ENCODE measurements around the gene DSCAML1. TPM values are rescaled to one million over a fixed set of nuclear protein-coding genes. Genes with fewer than 3 reads are reported as not detected.
"Not testable (repeated sequence)": the region's sequence is repeated elsewhere in the genome, so short reads cannot be mapped to it uniquely, and the experiment has no call there.

The DSCAML1 gene
- total RNA-seq, 1 donor from 2014 or later, result 0.02 TPM

DNA sequence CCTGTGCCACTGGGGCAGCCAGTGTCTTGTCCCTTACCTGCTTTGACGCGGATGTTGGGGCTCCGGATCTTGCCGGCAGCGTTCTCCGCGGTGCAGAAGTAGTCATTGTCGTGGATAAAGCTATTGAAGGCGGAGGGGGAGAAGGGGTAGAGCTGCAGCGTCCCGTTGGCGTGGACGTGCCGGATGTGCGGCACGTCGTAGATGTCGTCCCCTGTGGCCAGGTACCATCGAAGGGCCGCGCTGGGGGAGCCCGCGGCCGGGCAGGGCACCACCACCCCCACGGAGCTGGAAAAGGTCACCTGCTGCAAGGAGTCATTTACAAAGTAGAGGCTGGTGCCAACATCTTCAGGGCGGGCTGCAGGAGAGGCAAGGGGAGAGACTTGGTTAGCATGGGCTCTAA, 16.6 kb downstream of the DSCAML1 start:
- peaks cover 15% of the 10 kb centered on the region for H3K27me3 Mint-ChIP-seq
- H3K36me3 Mint-ChIP-seq (ENCODE audit: low read depth), result no peaks in the 10 kb centered on the region
- H3K4me3 Mint-ChIP-seq, result no peak overlapping the region
- no peaks in the 10 kb centered on the region for H3K9me3 Mint-ChIP-seq
- no peaks in the 10 kb centered on the region for H3K4me1 Mint-ChIP-seq
- DNase-seq, result no peak
- H3K27ac Mint-ChIP-seq, result no peak overlapping the region
- intact Hi-C loops (cut with micrococcal nuclease), result no loop called here

- Mint-ChIP-seq H3K9me3 (no peaks in the 10 kb centered on the region), H3K27me3 (peaks cover 4% of the 10 kb centered on the region), H3K4me1 (no peaks in the 10 kb centered on the region), H3K36me3 (ENCODE audit: low read depth) (no peaks in the 10 kb centered on the region), H3K27ac (no peak overlapping the region), H3K4me3 (no peak overlapping the region)
- no peak for DNase-seq
- intact Hi-C loops (cut with micrococcal nuclease), result no loop called here
Observed at GRCh38 chr11:117774553-117774952, 22.5 kb downstream of the DSCAML1 start.

- Mint-ChIP-seq H3K27ac (no peak overlapping the region), H3K36me3 (ENCODE audit: low read depth) (no peaks in the 10 kb centered on the region), H3K27me3 (peaks cover 1% of the 10 kb centered on the region), H3K4me3 (no peak overlapping the region), H3K9me3 (no peaks in the 10 kb centered on the region), H3K4me1 (no peaks in the 10 kb centered on the region)
- DNase-seq, result no peak
- intact Hi-C loops (cut with micrococcal nuclease), result no loop called here
Observed at GRCh38 chr11:117772360-117772759, 24.7 kb downstream of the DSCAML1 start.

DNA sequence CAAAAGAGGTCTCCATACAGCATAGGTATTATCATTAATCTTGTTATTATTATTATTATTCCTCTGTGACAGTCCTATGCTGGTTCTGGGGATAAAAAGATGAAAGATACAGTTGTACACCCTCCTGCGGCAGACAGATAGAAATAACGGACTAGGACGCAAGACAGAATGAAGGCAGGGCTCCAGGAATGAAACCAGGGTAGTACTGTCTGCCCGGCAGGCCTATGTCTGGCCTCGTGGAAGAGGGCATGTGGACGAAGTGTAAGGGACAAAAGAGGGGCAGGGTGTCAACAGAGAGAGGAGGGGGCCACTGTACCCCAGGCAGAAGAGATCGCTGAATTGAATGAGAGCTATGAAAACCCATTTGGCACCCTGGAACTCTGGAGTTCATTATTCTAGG, 25.2 kb downstream of the DSCAML1 start:
- H3K36me3 Mint-ChIP-seq (ENCODE audit: low read depth), result no peaks in the 10 kb centered on the region
- H3K4me1 Mint-ChIP-seq, result no peaks in the 10 kb centered on the region
- H3K27me3 Mint-ChIP-seq, result peaks cover 1% of the 10 kb centered on the region
- no peak overlapping the region for H3K27ac Mint-ChIP-seq
- H3K4me3 Mint-ChIP-seq, result no peak overlapping the region
- intact Hi-C loops (cut with micrococcal nuclease), result no loop called here
- no peak for DNase-seq
- H3K9me3 Mint-ChIP-seq, result no peaks in the 10 kb centered on the region

DNA sequence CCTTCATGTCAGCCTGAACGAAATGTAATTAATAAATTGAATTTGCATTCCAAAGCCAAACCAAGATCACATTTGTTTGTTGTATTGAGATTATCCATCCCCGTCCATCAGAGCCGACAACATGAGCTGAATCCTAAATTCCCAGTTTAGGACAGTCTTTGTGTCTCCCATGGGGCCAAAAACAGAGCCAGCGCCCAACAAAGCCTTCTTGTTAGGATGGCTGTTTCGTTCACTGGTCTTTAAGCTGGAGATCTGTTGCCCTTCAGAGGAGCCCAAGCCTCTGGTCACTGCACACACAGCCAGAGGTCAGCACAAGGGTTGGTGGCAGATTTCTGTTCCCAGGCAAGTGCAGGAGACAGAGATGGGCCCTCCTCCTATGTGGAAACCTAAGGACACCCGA, 25.8 kb downstream of the DSCAML1 start:
- intact Hi-C loops (cut with micrococcal nuclease), result no loop called here
- H3K27me3 Mint-ChIP-seq, result peaks cover 1% of the 10 kb centered on the region
- no peaks in the 10 kb centered on the region for H3K4me1 Mint-ChIP-seq
- DNase-seq, result no peak
- no peaks in the 10 kb centered on the region for H3K36me3 Mint-ChIP-seq (ENCODE audit: low read depth)
- H3K4me3 Mint-ChIP-seq, result no peak overlapping the region
- H3K27ac Mint-ChIP-seq, result no peak overlapping the region
- no peaks in the 10 kb centered on the region for H3K9me3 Mint-ChIP-seq

DNA sequence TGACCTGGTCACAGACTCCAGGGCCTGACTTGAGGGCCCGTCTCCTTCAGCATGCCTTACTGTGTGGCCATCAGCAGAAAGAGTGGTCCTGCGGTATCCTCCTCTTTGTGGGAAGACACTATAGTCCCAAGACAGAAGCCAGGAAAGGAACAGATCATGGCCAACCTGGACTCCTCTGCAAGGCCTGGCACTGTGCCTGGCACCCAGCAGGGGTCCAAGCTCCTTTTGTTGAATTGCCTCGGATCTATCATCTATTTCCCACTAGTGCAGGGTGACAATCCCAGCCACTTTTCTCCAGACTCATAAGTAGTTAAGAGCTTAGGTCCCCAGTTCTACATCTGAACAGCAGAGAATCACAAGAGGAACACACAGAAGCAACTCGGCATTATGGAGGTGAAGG, 27.0 kb downstream of the DSCAML1 start:
- no peak overlapping the region for H3K4me3 Mint-ChIP-seq
- intact Hi-C loops (cut with micrococcal nuclease), result no loop called here
- no peaks in the 10 kb centered on the region for H3K9me3 Mint-ChIP-seq
- H3K27ac Mint-ChIP-seq, result no peak overlapping the region
- no peaks in the 10 kb centered on the region for H3K4me1 Mint-ChIP-seq
- peaks cover 1% of the 10 kb centered on the region for H3K27me3 Mint-ChIP-seq
- DNase-seq, result no peak
- no peaks in the 10 kb centered on the region for H3K36me3 Mint-ChIP-seq (ENCODE audit: low read depth)

DNA sequence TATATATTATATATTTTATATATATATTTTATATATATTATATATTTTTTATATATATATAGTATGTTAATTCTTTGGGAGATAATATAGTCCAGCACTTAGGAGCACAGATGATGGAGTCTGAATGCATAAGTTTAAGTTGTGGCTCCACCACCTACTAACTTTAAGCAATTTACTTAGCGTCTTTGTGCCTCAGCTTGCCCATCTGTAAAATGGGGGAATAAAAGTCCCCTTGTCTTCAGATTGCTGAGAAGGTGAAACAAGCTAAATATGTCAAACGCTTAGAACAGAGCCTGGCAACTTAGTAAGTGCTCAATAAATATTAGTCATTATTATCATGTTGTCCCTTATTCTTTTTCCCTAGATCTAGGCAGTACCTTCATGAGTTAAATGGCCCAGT, 27.5 kb downstream of the DSCAML1 start:
- no peak overlapping the region for H3K27ac Mint-ChIP-seq
- peaks cover 1% of the 10 kb centered on the region for H3K27me3 Mint-ChIP-seq

DNA sequence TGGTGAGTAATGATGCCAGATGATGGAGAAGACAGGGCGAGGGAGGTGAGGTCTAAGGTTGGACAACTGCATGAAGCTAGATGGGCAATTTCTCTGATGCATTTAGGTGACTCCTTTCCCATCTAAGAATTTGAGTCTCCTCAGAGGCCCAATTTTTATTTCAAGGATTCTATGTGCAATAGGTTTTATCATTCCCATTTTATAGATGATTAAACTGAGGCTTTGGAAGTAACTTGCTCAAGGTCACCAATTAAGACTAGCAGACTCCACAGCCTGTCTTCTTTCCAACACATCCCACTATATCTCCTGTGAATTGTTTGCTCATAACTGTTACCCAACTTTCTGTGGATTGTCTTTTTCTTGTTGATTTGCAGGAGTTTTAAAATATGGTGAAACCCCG, 28.5 kb downstream of the DSCAML1 start:
- intact Hi-C loops (cut with micrococcal nuclease), result no loop called here
- Mint-ChIP-seq H3K9me3 (no peaks in the 10 kb centered on the region), H3K27me3 (peaks cover 1% of the 10 kb centered on the region), H3K27ac (no peak overlapping the region), H3K36me3 (ENCODE audit: low read depth) (no peaks in the 10 kb centered on the region), H3K4me3 (no peak overlapping the region), H3K4me1 (no peaks in the 10 kb centered on the region)
- DNase-seq, result no peak

More for the DNA sequence above, 27.5 kb downstream of the DSCAML1 start:
- no peaks in the 10 kb centered on the region for H3K36me3 Mint-ChIP-seq (ENCODE audit: low read depth)
- no peak for DNase-seq
- intact Hi-C loops (cut with micrococcal nuclease), result no loop called here
- H3K4me1 Mint-ChIP-seq, result no peaks in the 10 kb centered on the region
- no peak overlapping the region for H3K4me3 Mint-ChIP-seq
- no peaks in the 10 kb centered on the region for H3K9me3 Mint-ChIP-seq

GRCh38 chr11:117767071-117767470, 29.9 kb downstream of the DSCAML1 start:
- H3K27me3 Mint-ChIP-seq, result peaks cover 1% of the 10 kb centered on the region
- no peaks in the 10 kb centered on the region for H3K36me3 Mint-ChIP-seq (ENCODE audit: low read depth)
- H3K9me3 Mint-ChIP-seq, result no peaks in the 10 kb centered on the region
- H3K4me3 Mint-ChIP-seq, result no peak overlapping the region
- no peak for DNase-seq
- no peaks in the 10 kb centered on the region for H3K4me1 Mint-ChIP-seq
- H3K27ac Mint-ChIP-seq, result no peak overlapping the region
- intact Hi-C loops (cut with micrococcal nuclease), result no loop called here

GRCh38 chr11:117766576-117766975, 30.4 kb downstream of the DSCAML1 start:
- H3K9me3 Mint-ChIP-seq, result no peaks in the 10 kb centered on the region
- DNase-seq, result no peak
- H3K27ac Mint-ChIP-seq, result no peak overlapping the region

GRCh38 chr11:117766026-117766425, 31.0 kb downstream of the DSCAML1 start:
- H3K4me3 Mint-ChIP-seq, result no peak overlapping the region
- intact Hi-C loops (cut with micrococcal nuclease), result no loop called here
- no peak for DNase-seq
- H3K9me3 Mint-ChIP-seq, result no peaks in the 10 kb centered on the region
- H3K27me3 Mint-ChIP-seq, result peaks cover 1% of the 10 kb centered on the region
- no peaks in the 10 kb centered on the region for H3K36me3 Mint-ChIP-seq (ENCODE audit: low read depth)
- no peaks in the 10 kb centered on the region for H3K4me1 Mint-ChIP-seq
- H3K27ac Mint-ChIP-seq, result no peak overlapping the region

More at GRCh38 chr11:117766576-117766975, 30.4 kb downstream of the DSCAML1 start:
- intact Hi-C loops (cut with micrococcal nuclease), result no loop called here
- Mint-ChIP-seq H3K4me1 (no peaks in the 10 kb centered on the region), H3K36me3 (ENCODE audit: low read depth) (no peaks in the 10 kb centered on the region), H3K4me3 (no peak overlapping the region), H3K27me3 (peaks cover 1% of the 10 kb centered on the region)

- H3K4me1 Mint-ChIP-seq, result no peaks in the 10 kb centered on the region
- intact Hi-C loops (cut with micrococcal nuclease), result no loop called here
- no peak overlapping the region for H3K4me3 Mint-ChIP-seq
- H3K36me3 Mint-ChIP-seq (ENCODE audit: low read depth), result no peaks in the 10 kb centered on the region
- H3K27me3 Mint-ChIP-seq, result peaks cover 1% of the 10 kb centered on the region
- no peak for DNase-seq
- no peak overlapping the region for H3K27ac Mint-ChIP-seq
- no peaks in the 10 kb centered on the region for H3K9me3 Mint-ChIP-seq
Observed at GRCh38 chr11:117765068-117765467, 31.9 kb downstream of the DSCAML1 start.

GRCh38 chr11:117763465-117763864, 33.6 kb downstream of the DSCAML1 start:
- H3K4me1 Mint-ChIP-seq; H3K4me3 Mint-ChIP-seq; H3K27ac Mint-ChIP-seq; intact Hi-C loops (cut with micrococcal nuclease); DNase-seq; H3K9me3 Mint-ChIP-seq; H3K27me3 Mint-ChIP-seq; H3K36me3 Mint-ChIP-seq (ENCODE audit: low read depth): not testable (repeated sequence)

DNA sequence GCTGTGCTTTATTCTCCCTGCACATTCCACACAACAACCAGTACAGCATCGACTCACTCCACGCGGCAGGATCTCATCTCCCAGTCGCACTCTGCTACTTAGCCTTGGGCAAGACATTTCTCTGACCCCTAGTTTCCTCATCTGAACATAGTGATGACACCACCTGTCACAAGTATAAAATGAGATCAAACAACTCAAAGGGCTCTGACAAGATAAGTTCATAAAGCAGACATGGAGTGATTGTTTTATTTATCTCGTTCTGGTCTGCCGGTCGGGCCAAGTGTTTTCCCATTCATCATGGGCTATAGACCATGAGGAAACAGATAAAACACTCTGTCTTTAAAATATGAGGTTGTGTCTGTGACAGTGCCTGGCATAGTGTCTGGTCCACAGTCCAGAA, 35.0 kb downstream of the DSCAML1 start:
- Mint-ChIP-seq H3K9me3 (no peaks in the 10 kb centered on the region), H3K27me3 (peaks cover 7% of the 10 kb centered on the region), H3K4me1 (no peaks in the 10 kb centered on the region), H3K4me3 (no peak overlapping the region), H3K36me3 (ENCODE audit: low read depth) (no peaks in the 10 kb centered on the region), H3K27ac (no peak overlapping the region)
- DNase-seq, result no peak
- intact Hi-C loops (cut with micrococcal nuclease), result no loop called here

GRCh38 chr11:117759305-117759704, 37.7 kb downstream of the DSCAML1 start:
- DNase-seq, result no peak
- H3K4me1 Mint-ChIP-seq, result no peaks in the 10 kb centered on the region
- no peaks in the 10 kb centered on the region for H3K9me3 Mint-ChIP-seq
- H3K36me3 Mint-ChIP-seq (ENCODE audit: low read depth), result no peaks in the 10 kb centered on the region
- peaks cover 15% of the 10 kb centered on the region for H3K27me3 Mint-ChIP-seq
- intact Hi-C loops (cut with micrococcal nuclease), result no loop called here
- no peak overlapping the region for H3K4me3 Mint-ChIP-seq
- H3K27ac Mint-ChIP-seq, result no peak overlapping the region

Data from activated CD4-positive, alpha-beta T cell treated with anti-CD3 and anti-CD28 coated beads, Interleukin-2, amount 10 ng/mL, durations not matched to agents 24 days and 14 days (primary cell).